WTC11 (cell line): ENCODE measurements around the gene OPALIN. TPM values are rescaled to one million over a fixed set of nuclear protein-coding genes. Genes with fewer than 3 reads are reported as not detected.
A peak's percentile ranks its signal among the peaks of the same experiment; 100 is the strongest.

Source experiments
- ATAC-seq: fragments of 200-7000 bp; cut with Tn5 transposase; 2 replicates; pipeline ENCODE4 v1.10.0; 2021; ENCODE audit warnings: mild to moderate bottlenecking, moderate library complexity
- CTCF ChIA-PET: fragments of 300-600 bp; sonication (Branson Sonifier 250); formaldehyde crosslinking; loops from one replicate; lab custom pipeline; 2021; ENCODE audit warnings: antibody characterized with exemption; lab: Charles Lee
- POLR2A ChIA-PET: fragments of 350-600 bp; sonication (Branson Sonifier 250); formaldehyde crosslinking; loops from one replicate; lab custom pipeline; 2021; ENCODE audit warnings: antibody characterized with exemption; lab: Charles Lee
- DNase-seq: peaks from one replicate; pipeline ENCODE4 v3.0.0; 2021; ENCODE audit warnings: low spot score
- H3K27ac Mint-ChIP-seq: 2 replicates; pipeline ENCODE4 v1.8.0; 2021; ENCODE audit warnings: mixed read lengths
- H3K27me3 Mint-ChIP-seq: 2 replicates; pipeline ENCODE4 v1.8.0; 2021; ENCODE audit warnings: low read depth, mild to moderate bottlenecking, moderate library complexity, mixed read lengths
- H3K36me3 Mint-ChIP-seq: 2 replicates; pipeline ENCODE4 v1.8.0; 2021; ENCODE audit warnings: mixed read lengths
- H3K4me1 Mint-ChIP-seq: 2 replicates; pipeline ENCODE4 v1.8.0; 2022; ENCODE audit warnings: mixed read lengths
- H3K4me3 Mint-ChIP-seq: 2 replicates; pipeline ENCODE4 v1.8.0; 2021; ENCODE audit warnings: mild to moderate bottlenecking, moderate library complexity, mixed read lengths
- H3K9me3 Mint-ChIP-seq: 2 replicates; pipeline ENCODE4 v1.8.0; 2021; ENCODE audit warnings: mixed read lengths
- CREM ChIP-seq: sonication (generic); formaldehyde crosslinking; IDR thresholded peaks from 2 replicates; pipeline ENCODE4 v1.8.1; 2022; ENCODE audit warnings: mild to moderate bottlenecking, missing genetic modification reagents, moderate library complexity
- ESRRA ChIP-seq: sonication (generic); formaldehyde crosslinking; IDR thresholded peaks from 2 replicates; pipeline ENCODE4 v1.8.1; 2022; ENCODE audit warnings: mild to moderate bottlenecking, missing genetic modification reagents, borderline replicate concordance
- FOXJ3 ChIP-seq: sonication (generic); formaldehyde crosslinking; IDR thresholded peaks from 2 replicates; pipeline ENCODE4 v1.9.0; 2021; ENCODE audit warnings: missing genetic modification reagents, mild to moderate bottlenecking, borderline replicate concordance
- GRHL2 ChIP-seq: fragments of 250-450 bp; sonication (Bioruptor Pico); IDR thresholded peaks from 2 replicates; pipeline ENCODE4 v1.8.0; 2022; ENCODE audit warnings: mild to moderate bottlenecking, moderate library complexity; ENCODE audit not compliant: insufficient replicate concordance, severe bottlenecking
- JAZF1 ChIP-seq: fragments of 250-450 bp; sonication (Bioruptor Pico); IDR thresholded peaks from 2 replicates; pipeline ENCODE4 v1.9.0; 2021; ENCODE audit warnings: moderate library complexity, mild to moderate bottlenecking, inconsistent platforms
- KAT7 ChIP-seq: sonication (generic); formaldehyde crosslinking; IDR thresholded peaks from 2 replicates; pipeline ENCODE4 v1.8.1; 2023; ENCODE audit warnings: missing genetic modification reagents, mild to moderate bottlenecking, borderline replicate concordance
- NR2C2 ChIP-seq: sonication (generic); formaldehyde crosslinking; IDR thresholded peaks from 2 replicates; pipeline ENCODE4 v1.8.0; 2022; ENCODE audit warnings: mild to moderate bottlenecking, missing genetic modification reagents
- OVOL2 ChIP-seq: fragments of 250-450 bp; sonication (Bioruptor Pico); IDR thresholded peaks from 2 replicates; pipeline ENCODE4 v1.9.0; 2021; ENCODE audit warnings: mild to moderate bottlenecking, borderline replicate concordance
- STAT6 ChIP-seq: sonication (generic); formaldehyde crosslinking; conservative IDR thresholded peaks from 2 replicates; pipeline ENCODE4 v1.8.1; 2023; ENCODE audit warnings: mild to moderate bottlenecking, low read depth, missing genetic modification reagents, moderate library complexity
- TEAD4 ChIP-seq: sonication (generic); formaldehyde crosslinking; IDR thresholded peaks from 2 replicates; pipeline ENCODE4 v1.8.0; 2022; ENCODE audit warnings: mild to moderate bottlenecking, missing genetic modification reagents
- ZNF138 ChIP-seq: sonication (generic); formaldehyde crosslinking; conservative IDR thresholded peaks from 2 replicates; pipeline ENCODE4 v1.8.1; 2022; ENCODE audit warnings: mild to moderate bottlenecking, moderate library complexity, missing genetic modification reagents
- total RNA-seq: library from RNA; stranded (reverse); gene quantifications from 3 replicates; pipeline ENCODE4 v1.2.3, GENCODE V29; 2021
- TF ChIP-seq, protein P1 (sequence below): fragments of 200-600 bp; IDR thresholded peaks from 2 replicates; pipeline ENCODE4 v1.8.0; 2022; ENCODE audit warnings: antibody characterized with exemption
- TF ChIP-seq, protein P2 (sequence below): fragments of 250-450 bp; sonication (Bioruptor Pico); IDR thresholded peaks from 2 replicates; pipeline ENCODE4 v1.9.0; 2021; ENCODE audit warnings: mild to moderate bottlenecking
- TF ChIP-seq, protein P3 (sequence below): sonication (generic); formaldehyde crosslinking; IDR thresholded peaks from 2 replicates; pipeline ENCODE4 v1.8.0; 2022; ENCODE audit warnings: mild to moderate bottlenecking, missing genetic modification reagents
- TF ChIP-seq, protein P4 (sequence below): fragments of 250-450 bp; sonication (Bioruptor Pico); IDR thresholded peaks from 2 replicates; pipeline ENCODE4 v1.9.0; 2021; ENCODE audit warnings: mild to moderate bottlenecking, borderline replicate concordance
- TF ChIP-seq, protein P5 (sequence below): sonication (generic); formaldehyde crosslinking; IDR thresholded peaks from 2 replicates; pipeline ENCODE4 v1.8.1; 2023; ENCODE audit warnings: mild to moderate bottlenecking, missing genetic modification reagents, moderate library complexity

The OPALIN gene
- total RNA-seq, 1 experiment from 2014 or later = 0.04 TPM

DNA sequence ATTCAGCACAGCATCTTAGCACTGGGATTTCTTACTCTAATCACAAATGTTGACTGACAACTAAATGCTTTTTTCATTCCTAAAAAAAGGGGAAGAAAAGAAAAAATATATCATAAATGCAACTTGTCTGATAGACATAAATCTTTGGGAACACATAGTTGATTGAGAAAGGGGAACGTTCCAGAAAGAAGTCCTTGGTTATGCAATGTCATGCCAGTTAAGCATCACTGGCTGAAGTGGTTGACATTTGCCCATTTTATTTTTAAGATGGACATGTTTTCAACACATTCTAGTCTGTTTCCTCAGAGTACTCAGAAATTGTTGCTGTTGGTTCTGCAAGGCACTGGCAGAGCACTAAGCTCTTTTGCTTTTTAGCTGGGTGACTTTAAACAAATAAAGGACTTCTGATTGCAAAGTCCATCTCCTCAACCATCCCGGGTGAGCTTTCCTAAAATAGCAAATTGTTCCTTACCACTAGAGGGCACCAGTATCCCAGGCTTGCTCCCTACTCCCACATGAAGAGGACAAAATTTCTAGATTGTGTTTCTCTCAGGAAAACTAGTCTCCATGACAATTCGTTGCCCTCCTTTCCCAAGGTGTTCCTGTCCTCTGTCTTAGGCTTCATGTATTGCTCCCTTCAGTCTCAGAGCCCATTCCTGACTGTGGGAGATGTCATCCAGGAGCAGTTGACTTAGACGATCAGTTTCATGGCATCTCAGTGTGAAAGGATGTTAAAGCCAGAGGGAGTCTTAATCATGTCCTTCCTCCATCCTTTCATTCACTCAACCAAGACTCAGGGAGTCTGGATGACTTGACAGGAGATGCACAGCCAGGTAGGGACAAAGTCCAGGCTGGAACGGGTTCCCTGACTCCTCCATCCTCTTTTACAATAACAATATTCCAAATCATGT, 23.9 kb downstream of the OPALIN start:
- ATAC-seq (peak; percentile 79), DNase-seq (no peak)
- Mint-ChIP-seq H3K27ac (no peak overlapping the region), H3K4me1 (peaks cover 26% of the 10 kb centered on the region), H3K9me3 (no peaks in the 10 kb centered on the region), H3K27me3 (peaks cover 4% of the 10 kb centered on the region), H3K4me3 (no peak overlapping the region), H3K36me3 (no peaks in the 10 kb centered on the region)
- no peak for TF ChIP-seq NR2C2 (CRISPR knock-in tag)
- TF ChIP-seq, protein P1, sequence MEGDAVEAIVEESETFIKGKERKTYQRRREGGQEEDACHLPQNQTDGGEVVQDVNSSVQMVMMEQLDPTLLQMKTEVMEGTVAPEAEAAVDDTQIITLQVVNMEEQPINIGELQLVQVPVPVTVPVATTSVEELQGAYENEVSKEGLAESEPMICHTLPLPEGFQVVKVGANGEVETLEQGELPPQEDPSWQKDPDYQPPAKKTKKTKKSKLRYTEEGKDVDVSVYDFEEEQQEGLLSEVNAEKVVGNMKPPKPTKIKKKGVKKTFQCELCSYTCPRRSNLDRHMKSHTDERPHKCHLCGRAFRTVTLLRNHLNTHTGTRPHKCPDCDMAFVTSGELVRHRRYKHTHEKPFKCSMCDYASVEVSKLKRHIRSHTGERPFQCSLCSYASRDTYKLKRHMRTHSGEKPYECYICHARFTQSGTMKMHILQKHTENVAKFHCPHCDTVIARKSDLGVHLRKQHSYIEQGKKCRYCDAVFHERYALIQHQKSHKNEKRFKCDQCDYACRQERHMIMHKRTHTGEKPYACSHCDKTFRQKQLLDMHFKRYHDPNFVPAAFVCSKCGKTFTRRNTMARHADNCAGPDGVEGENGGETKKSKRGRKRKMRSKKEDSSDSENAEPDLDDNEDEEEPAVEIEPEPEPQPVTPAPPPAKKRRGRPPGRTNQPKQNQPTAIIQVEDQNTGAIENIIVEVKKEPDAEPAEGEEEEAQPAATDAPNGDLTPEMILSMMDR = peak; percentile 75
- CTCF ChIA-PET = interaction anchor here (0.6 to 3.3 kb wide), 41 partner anchors 9 to 435 kb away, joined by 3 to 39 read pairs (median 4); partner anchors contain the start of genes OPALIN and TLL2
- POLR2A ChIA-PET = interaction anchor here (1.0 kb wide), 1 partner anchor 25 kb away, joined by 3 read pairs; no protein-coding TSS in a partner anchor

DNA sequence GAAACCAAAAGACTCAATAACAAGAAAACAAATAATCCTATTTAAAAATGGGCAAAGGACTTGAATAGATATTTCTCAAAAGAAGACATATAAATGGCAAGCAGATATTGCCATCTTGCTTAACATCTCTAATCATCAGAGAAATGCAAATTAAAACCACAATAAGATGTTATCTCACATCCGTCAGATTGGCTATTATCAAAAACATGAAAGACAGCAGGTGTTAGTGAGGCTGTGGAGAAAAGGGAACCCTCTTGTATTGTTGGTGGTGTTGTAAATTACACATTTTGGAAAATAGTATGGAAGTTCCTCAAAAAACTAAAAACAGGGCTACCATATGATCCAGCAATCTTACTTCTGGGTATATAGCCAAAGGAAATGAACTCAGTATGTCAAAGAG, 25.7 kb downstream of the OPALIN start:
- Mint-ChIP-seq H3K4me3 (no peak overlapping the region), H3K27me3 (peaks cover 8% of the 10 kb centered on the region), H3K9me3 (no peaks in the 10 kb centered on the region), H3K4me1 (peaks cover 18% of the 10 kb centered on the region), H3K27ac (no peak overlapping the region), H3K36me3 (no peaks in the 10 kb centered on the region)
- ATAC-seq (no peak), DNase-seq (no peak)
- POLR2A ChIA-PET = no interaction called here
- TF ChIP-seq FOXJ3 (CRISPR knock-in tag) = no peak
- TF ChIP-seq OVOL2 (CRISPR knock-in tag) = no peak
- TF ChIP-seq, protein P2, sequence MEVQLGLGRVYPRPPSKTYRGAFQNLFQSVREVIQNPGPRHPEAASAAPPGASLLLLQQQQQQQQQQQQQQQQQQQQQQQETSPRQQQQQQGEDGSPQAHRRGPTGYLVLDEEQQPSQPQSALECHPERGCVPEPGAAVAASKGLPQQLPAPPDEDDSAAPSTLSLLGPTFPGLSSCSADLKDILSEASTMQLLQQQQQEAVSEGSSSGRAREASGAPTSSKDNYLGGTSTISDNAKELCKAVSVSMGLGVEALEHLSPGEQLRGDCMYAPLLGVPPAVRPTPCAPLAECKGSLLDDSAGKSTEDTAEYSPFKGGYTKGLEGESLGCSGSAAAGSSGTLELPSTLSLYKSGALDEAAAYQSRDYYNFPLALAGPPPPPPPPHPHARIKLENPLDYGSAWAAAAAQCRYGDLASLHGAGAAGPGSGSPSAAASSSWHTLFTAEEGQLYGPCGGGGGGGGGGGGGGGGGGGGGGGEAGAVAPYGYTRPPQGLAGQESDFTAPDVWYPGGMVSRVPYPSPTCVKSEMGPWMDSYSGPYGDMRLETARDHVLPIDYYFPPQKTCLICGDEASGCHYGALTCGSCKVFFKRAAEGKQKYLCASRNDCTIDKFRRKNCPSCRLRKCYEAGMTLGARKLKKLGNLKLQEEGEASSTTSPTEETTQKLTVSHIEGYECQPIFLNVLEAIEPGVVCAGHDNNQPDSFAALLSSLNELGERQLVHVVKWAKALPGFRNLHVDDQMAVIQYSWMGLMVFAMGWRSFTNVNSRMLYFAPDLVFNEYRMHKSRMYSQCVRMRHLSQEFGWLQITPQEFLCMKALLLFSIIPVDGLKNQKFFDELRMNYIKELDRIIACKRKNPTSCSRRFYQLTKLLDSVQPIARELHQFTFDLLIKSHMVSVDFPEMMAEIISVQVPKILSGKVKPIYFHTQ = no peak
- no peak for TF ChIP-seq KAT7 (CRISPR knock-in tag)
- TF ChIP-seq, protein P3, sequence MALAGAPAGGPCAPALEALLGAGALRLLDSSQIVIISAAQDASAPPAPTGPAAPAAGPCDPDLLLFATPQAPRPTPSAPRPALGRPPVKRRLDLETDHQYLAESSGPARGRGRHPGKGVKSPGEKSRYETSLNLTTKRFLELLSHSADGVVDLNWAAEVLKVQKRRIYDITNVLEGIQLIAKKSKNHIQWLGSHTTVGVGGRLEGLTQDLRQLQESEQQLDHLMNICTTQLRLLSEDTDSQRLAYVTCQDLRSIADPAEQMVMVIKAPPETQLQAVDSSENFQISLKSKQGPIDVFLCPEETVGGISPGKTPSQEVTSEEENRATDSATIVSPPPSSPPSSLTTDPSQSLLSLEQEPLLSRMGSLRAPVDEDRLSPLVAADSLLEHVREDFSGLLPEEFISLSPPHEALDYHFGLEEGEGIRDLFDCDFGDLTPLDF = no peak
- TF ChIP-seq JAZF1 (CRISPR knock-in tag) = no peak
- TF ChIP-seq, protein P4, sequence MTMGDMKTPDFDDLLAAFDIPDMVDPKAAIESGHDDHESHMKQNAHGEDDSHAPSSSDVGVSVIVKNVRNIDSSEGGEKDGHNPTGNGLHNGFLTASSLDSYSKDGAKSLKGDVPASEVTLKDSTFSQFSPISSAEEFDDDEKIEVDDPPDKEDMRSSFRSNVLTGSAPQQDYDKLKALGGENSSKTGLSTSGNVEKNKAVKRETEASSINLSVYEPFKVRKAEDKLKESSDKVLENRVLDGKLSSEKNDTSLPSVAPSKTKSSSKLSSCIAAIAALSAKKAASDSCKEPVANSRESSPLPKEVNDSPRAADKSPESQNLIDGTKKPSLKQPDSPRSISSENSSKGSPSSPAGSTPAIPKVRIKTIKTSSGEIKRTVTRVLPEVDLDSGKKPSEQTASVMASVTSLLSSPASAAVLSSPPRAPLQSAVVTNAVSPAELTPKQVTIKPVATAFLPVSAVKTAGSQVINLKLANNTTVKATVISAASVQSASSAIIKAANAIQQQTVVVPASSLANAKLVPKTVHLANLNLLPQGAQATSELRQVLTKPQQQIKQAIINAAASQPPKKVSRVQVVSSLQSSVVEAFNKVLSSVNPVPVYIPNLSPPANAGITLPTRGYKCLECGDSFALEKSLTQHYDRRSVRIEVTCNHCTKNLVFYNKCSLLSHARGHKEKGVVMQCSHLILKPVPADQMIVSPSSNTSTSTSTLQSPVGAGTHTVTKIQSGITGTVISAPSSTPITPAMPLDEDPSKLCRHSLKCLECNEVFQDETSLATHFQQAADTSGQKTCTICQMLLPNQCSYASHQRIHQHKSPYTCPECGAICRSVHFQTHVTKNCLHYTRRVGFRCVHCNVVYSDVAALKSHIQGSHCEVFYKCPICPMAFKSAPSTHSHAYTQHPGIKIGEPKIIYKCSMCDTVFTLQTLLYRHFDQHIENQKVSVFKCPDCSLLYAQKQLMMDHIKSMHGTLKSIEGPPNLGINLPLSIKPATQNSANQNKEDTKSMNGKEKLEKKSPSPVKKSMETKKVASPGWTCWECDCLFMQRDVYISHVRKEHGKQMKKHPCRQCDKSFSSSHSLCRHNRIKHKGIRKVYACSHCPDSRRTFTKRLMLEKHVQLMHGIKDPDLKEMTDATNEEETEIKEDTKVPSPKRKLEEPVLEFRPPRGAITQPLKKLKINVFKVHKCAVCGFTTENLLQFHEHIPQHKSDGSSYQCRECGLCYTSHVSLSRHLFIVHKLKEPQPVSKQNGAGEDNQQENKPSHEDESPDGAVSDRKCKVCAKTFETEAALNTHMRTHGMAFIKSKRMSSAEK (CRISPR knock-in tag) = no peak
- CTCF ChIA-PET = interaction anchor here (1.9 kb wide), 1 partner anchor 38 kb away, joined by 9 read pairs; no protein-coding TSS in a partner anchor

DNA sequence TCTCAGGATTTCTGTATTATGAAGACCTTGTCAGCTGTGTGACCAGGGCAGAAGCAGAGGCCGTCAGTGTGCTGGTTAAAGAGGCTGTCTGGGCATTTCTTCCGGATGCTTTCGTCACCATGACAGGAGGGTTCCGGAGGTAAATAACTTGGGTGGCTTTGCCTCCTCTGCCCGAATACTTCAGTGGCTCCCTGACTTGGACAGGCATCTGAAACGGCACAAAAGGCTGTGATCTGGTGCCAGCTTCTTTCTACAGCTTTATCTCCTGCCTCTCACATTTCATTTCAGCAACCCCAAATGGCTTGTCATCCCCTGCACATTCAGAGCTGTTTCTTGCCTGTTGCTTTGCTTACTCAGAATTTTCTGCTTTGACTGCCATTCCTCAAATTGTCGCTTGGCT, 31.3 kb downstream of the OPALIN start:
- H3K36me3 Mint-ChIP-seq = no peaks in the 10 kb centered on the region
- ATAC-seq (no peak), DNase-seq (no peak)
- POLR2A ChIA-PET = no interaction called here
- no peak overlapping the region for H3K4me3 Mint-ChIP-seq
- no peaks in the 10 kb centered on the region for H3K9me3 Mint-ChIP-seq
- CTCF ChIA-PET = no interaction called here
- H3K27me3 Mint-ChIP-seq = peaks cover 8% of the 10 kb centered on the region
- peaks cover 6% of the 10 kb centered on the region; the same call in 1 of the 2 replicates for H3K4me1 Mint-ChIP-seq
- H3K27ac Mint-ChIP-seq = no peak overlapping the region
- TF ChIP-seq TEAD4 (CRISPR knock-in tag) = no peak
- TF ChIP-seq STAT6 (CRISPR knock-in tag) = no peak
- no peak for TF ChIP-seq GRHL2 (CRISPR knock-in tag)
- TF ChIP-seq CREM (CRISPR knock-in tag) = no peak
- TF ChIP-seq OVOL2 (CRISPR knock-in tag) = no peak
- TF ChIP-seq ESRRA (CRISPR knock-in tag) = no peak
- TF ChIP-seq, protein P5, sequence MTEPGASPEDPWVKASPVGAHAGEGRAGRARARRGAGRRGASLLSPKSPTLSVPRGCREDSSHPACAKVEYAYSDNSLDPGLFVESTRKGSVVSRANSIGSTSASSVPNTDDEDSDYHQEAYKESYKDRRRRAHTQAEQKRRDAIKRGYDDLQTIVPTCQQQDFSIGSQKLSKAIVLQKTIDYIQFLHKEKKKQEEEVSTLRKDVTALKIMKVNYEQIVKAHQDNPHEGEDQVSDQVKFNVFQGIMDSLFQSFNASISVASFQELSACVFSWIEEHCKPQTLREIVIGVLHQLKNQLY (CRISPR knock-in tag) = no peak
- no peak for TF ChIP-seq ZNF138 (CRISPR knock-in tag)
